Activated CD8-positive, alpha-beta memory T cell treated with anti-CD3 and anti-CD28 coated beads, Interleukin-2, amount 50 U/mL, for 24 hours (primary cell): ENCODE data around the gene RBM3.

Experiments used
- DNase-seq: peaks from one replicate; pipeline ENCODE4 v3.0.0-alpha.2; 2020; ENCODE audit errors: extremely low read depth

Gene RBM3

GRCh38 chrX:48617542-48618340 is 43.5 kb downstream of the RBM3 start:
- DNase-seq = no peak

- DNase-seq = no peak
Measured at GRCh38 chrX:48626401-48627298, 52.4 kb downstream of the RBM3 start.
